Articular chondrocyte of knee joint (primary cell): ENCODE data around the gene ANKRD28. TPM values are rescaled to one million over a fixed set of nuclear protein-coding genes. Genes with fewer than 3 reads are reported as not detected.

ENCODE experiments used
- small RNA-seq: library from RNA; depleted of rRNA; stranded (forward); fragments of <200 nt; gene quantifications from one replicate; pipeline ENCODE3, GENCODE V24; 2012
- total RNA-seq: library from RNA; depleted of rRNA; stranded (reverse); fragments of >200 nt; gene quantifications from 2 replicates; pipeline ENCODE4 v1.2.3, GENCODE V29; 2012

ANKRD28 gene
- total RNA-seq: 149 and 184 TPM in 2 replicates

DNA sequence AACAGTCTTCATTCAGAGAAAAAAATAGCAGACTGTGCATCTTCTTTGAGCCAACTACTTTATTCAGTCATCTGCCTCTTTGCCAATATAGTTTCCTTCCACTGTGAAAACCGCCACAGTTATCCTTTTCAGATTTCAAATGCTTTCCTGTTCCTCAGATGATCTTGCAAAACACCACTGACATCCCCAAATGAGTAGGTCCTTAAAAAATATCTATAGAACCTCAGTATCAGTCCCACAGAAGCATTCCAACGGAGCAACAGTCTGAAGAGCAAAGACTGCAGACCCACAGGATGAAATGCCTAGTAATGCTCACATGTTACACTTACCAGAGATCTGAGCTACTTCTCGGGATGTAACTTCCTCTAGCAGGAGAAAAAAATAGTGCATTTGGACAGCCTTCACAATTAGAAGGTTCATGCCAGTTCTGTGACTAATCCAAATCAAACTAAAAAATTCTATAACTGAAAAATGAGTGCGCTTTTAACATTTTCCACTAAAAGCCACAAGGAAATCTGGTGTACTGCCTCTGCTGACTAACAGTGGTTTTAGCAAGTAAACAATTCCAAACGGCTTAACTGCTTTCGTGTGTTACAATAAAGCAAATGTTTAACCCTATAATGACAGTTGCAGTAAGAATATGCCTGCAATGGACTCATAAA, at the start of gene ANKRD28:
Gene ANKRD28, minus strand, starts transcription at position 338 of the 662 bp plus-strand sequence. CDS start 1,458 bp downstream, outside the sequence.

Small RNA genes within 50 kb of the gene (small RNA-seq; reads per million reads assigned to genes)
- not detected for gene MIR3134
- gene RN7SL4P: not detected

Other genes with a start within 250 kb of the ANKRD28 start
- gene HACL1, start 196.4 kb downstream of the ANKRD28 start, total RNA-seq: 29.9 and 31.2 TPM in 2 replicates
- gene BTD, start 196.2 kb downstream of the ANKRD28 start, total RNA-seq: 22.2 and 27.0 TPM in 2 replicates